Neutrophil (primary cell): ENCODE measurements around the gene FAM90A1.
"Not testable (repeated sequence)": the region's sequence is repeated elsewhere in the genome, so short reads cannot be mapped to it uniquely, and the experiment has no call there.

ENCODE experiments used
- H3K27ac ChIP-seq: fragments of 200-600 bp; sonication (generic); 2 replicates; pipeline ENCODE4 v1.5.1; 2016; ENCODE audit warnings: mild to moderate bottlenecking, moderate library complexity
- H3K27me3 ChIP-seq: fragments of 200-600 bp; sonication (generic); 2 replicates; pipeline ENCODE4 v1.6.0; 2016; ENCODE audit warnings: mild to moderate bottlenecking
- H3K36me3 ChIP-seq: fragments of 200-600 bp; sonication (generic); 2 replicates; pipeline ENCODE4 v1.5.1; 2017
- H3K4me1 ChIP-seq, 2 experiments: fragments of 200-600 bp in 1 of 2; sonication (generic) in 1 of 2; 1 replicate in 1 of 2; 2 replicates in 1 of 2; pipeline versions ENCODE4 v1.5.1 to v1.6.1; 2013 to 2016; ENCODE audit warnings: low read depth in 1 of 2, low read length in 1 of 2, mild to moderate bottlenecking in 1 of 2, moderate library complexity in 1 of 2; ENCODE audit not compliant: control insufficient read depth in 1 of 2, insufficient read depth in 1 of 2
- H3K4me3 ChIP-seq, 2 experiments: fragments of 200-600 bp in 1 of 2; sonication (generic) in 1 of 2; 1 replicate in 1 of 2; 2 replicates in 1 of 2; pipeline ENCODE4 v1.5.1; 2013 to 2016; ENCODE audit warnings: low read depth in 1 of 2, low read length in 1 of 2, mild to moderate bottlenecking in 1 of 2, moderate library complexity in 1 of 2
- H3K9me3 ChIP-seq: fragments of 200-600 bp; sonication (generic); 2 replicates; pipeline ENCODE4 v1.5.1; 2016
- CTCF ChIP-seq: fragments of 200-600 bp; sonication (generic); IDR thresholded peaks from 2 replicates; pipeline ENCODE4 v1.5.1; 2016; ENCODE audit warnings: antibody characterized with exemption

FAM90A1 gene

GRCh38 chr12:8226992-8227731, at the start of gene FAM90A1:
Gene FAM90A1, minus strand, starts transcription at chr12:8227618. Its CDS starts 2,786 bp downstream, at chr12:8224832.
- not testable (repeated sequence) for H3K27ac ChIP-seq, H3K9me3 ChIP-seq, H3K27me3 ChIP-seq, H3K4me1 ChIP-seq, H3K36me3 ChIP-seq
- peak; percentile 13 for TF ChIP-seq CTCF
- H3K4me3 ChIP-seq: peak within 1 kb of the TSS; percentile 57 to 58

GRCh38 chr12:8276397-8276796, 49.0 kb upstream of the FAM90A1 start:
- H3K4me3 ChIP-seq, H3K4me1 ChIP-seq, H3K36me3 ChIP-seq, H3K27ac ChIP-seq, H3K27me3 ChIP-seq, H3K9me3 ChIP-seq: not testable (repeated sequence)

GRCh38 chr12:8266706-8267105, 39.3 kb upstream of the FAM90A1 start:
- H3K36me3 ChIP-seq, H3K27me3 ChIP-seq, H3K9me3 ChIP-seq, H3K27ac ChIP-seq, H3K4me3 ChIP-seq: not testable (repeated sequence)
- peaks cover 8 to 14% of the 10 kb centered on the region in 2 experiments for H3K4me1 ChIP-seq

GRCh38 chr12:8264236-8264635, 36.8 kb upstream of the FAM90A1 start:
- H3K4me1 ChIP-seq, H3K4me3 ChIP-seq, H3K36me3 ChIP-seq, H3K27ac ChIP-seq, H3K9me3 ChIP-seq: not testable (repeated sequence)
- peaks cover 23% of the 10 kb centered on the region for H3K27me3 ChIP-seq

GRCh38 chr12:8261111-8261554, 33.7 kb upstream of the FAM90A1 start:
- not testable (repeated sequence) for H3K4me1 ChIP-seq, H3K4me3 ChIP-seq, H3K9me3 ChIP-seq, H3K27ac ChIP-seq, H3K36me3 ChIP-seq
- peaks cover 23% of the 10 kb centered on the region for H3K27me3 ChIP-seq

GRCh38 chr12:8256356-8256755, 28.9 kb upstream of the FAM90A1 start:
- H3K4me3 ChIP-seq, H3K9me3 ChIP-seq, H3K27ac ChIP-seq, H3K36me3 ChIP-seq, H3K4me1 ChIP-seq: not testable (repeated sequence)
- H3K27me3 ChIP-seq: peaks cover 21% of the 10 kb centered on the region

GRCh38 chr12:8254705-8255104, 27.3 kb upstream of the FAM90A1 start:
- not testable (repeated sequence) for H3K9me3 ChIP-seq, H3K4me3 ChIP-seq, H3K36me3 ChIP-seq, H3K27ac ChIP-seq, H3K4me1 ChIP-seq, H3K27me3 ChIP-seq

GRCh38 chr12:8252056-8252818, 24.8 kb upstream of the FAM90A1 start:
- H3K4me1 ChIP-seq, H3K27ac ChIP-seq, H3K9me3 ChIP-seq, H3K27me3 ChIP-seq, H3K36me3 ChIP-seq, H3K4me3 ChIP-seq: not testable (repeated sequence)

- not testable (repeated sequence) for H3K36me3 ChIP-seq, H3K27ac ChIP-seq, H3K4me3 ChIP-seq, H3K4me1 ChIP-seq, H3K9me3 ChIP-seq, H3K27me3 ChIP-seq
Measured at GRCh38 chr12:8251616-8252015, 24.2 kb upstream of the FAM90A1 start.

- not testable (repeated sequence) for H3K4me3 ChIP-seq
Measured at GRCh38 chr12:8246941-8247535, 19.6 kb upstream of the FAM90A1 start.

GRCh38 chr12:8243682-8244161, 16.3 kb upstream of the FAM90A1 start:
- H3K9me3 ChIP-seq, H3K36me3 ChIP-seq: not testable (repeated sequence)
- H3K27me3 ChIP-seq: peaks cover 22% of the 10 kb centered on the region
- peak overlapping the region; percentile 67 to 78 for H3K4me3 ChIP-seq
- peaks cover 7 to 13% of the 10 kb centered on the region in 2 experiments for H3K4me1 ChIP-seq
- H3K27ac ChIP-seq: peak overlapping the region; percentile 71

More at GRCh38 chr12:8246941-8247535, 19.6 kb upstream of the FAM90A1 start:
- not testable (repeated sequence) for H3K9me3 ChIP-seq, H3K27ac ChIP-seq, H3K36me3 ChIP-seq
- peaks cover 22% of the 10 kb centered on the region for H3K27me3 ChIP-seq
- H3K4me1 ChIP-seq: peaks cover 10 to 14% of the 10 kb centered on the region in 2 experiments
